NT2/D1 (cell line): Measurements from ENCODE around the gene ROPN1.

Experiments
- YY1 ChIP-seq: IDR thresholded peaks from 2 replicates; pipeline ENCODE4 v1.6.1; 2011; ENCODE audit not compliant: insufficient read length, insufficient read depth
- ZNF274 ChIP-seq: IDR thresholded peaks from 2 replicates; pipeline ENCODE4 v1.6.1; 2011; ENCODE audit warnings: mild to moderate bottlenecking, low read depth, low read length

DNA sequence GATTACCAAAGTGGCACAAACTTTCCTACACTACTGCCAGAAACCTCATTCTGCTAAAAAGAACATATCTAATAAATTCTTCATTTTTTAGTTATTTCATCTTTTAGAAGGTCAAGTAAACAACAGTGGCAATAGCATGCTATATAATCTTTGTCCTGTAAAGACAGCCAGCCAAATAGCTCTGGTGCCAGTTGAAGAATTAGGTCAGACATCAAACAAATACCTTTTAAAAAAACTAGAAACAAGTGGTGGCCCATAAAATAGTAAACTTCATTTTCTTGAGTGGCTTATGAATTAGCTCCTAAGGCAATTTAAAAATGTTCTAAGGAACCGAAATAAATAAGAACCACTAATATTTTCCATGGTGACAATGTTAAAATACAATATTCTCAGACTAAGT, 50.4 kb downstream of the ROPN1 start:
- TF ChIP-seq ZNF274, result no peak
- no peak for TF ChIP-seq YY1
